B cell (primary cell): ENCODE results near the gene WWC1. TPM values are rescaled to one million over a fixed set of nuclear protein-coding genes. Genes with fewer than 3 reads are reported as not detected.

ENCODE experiments used
- ATAC-seq: fragments of 200-7000 bp; cut with Tn5 transposase; one replicate; pipeline ENCODE4 v1.10.0; 2021; ENCODE audit warnings: low read depth, mild to moderate bottlenecking, moderate number of reproducible peaks, moderate library complexity
- CTCF ChIA-PET: fragments of 350-600 bp; sonication (Branson Sonifier 250); formaldehyde crosslinking; loops from one replicate; lab custom pipeline; 2021; ENCODE audit warnings: antibody characterized with exemption, inconsistent platforms; lab: Charles Lee
- POLR2A ChIA-PET: fragments of 350-600 bp; sonication (Branson Sonifier 250); formaldehyde crosslinking; loops from one replicate; lab custom pipeline; 2021; ENCODE audit warnings: antibody characterized with exemption; lab: Charles Lee
- DNase-seq: peaks from one replicate; pipeline ENCODE4 v3.0.0; 2013
- H2AFZ ChIP-seq: 2 replicates; pipeline ENCODE4 v1.6.1; 2012; ENCODE audit warnings: mild to moderate bottlenecking, low read depth, low read length; ENCODE audit not compliant: insufficient read depth, poor library complexity, severe bottlenecking
- H3K27ac ChIP-seq, 2 donors: 1 replicate in 1 of 2; 2 replicates in 1 of 2; pipeline ENCODE4 v1.5.1; 2012 to 2013; ENCODE audit warnings: low read length in 2 of 2, mild to moderate bottlenecking in 2 of 2, moderate library complexity in 1 of 2
- H3K27me3 ChIP-seq, 4 experiments: fragments of 200-600 bp in 1 of 4; sonication (generic) in 1 of 4; replicated peaks in 1 of 4; 1 replicate in 2 of 4; 2 replicates in 2 of 4; pipeline versions ENCODE4 v1.6.1 to v1.7.0; 2013 to 2016; ENCODE audit warnings: low read length in 3 of 4, mild to moderate bottlenecking in 2 of 4, mixed read lengths in 1 of 4, moderate library complexity in 1 of 4; ENCODE audit not compliant: insufficient read depth in 4 of 4, control insufficient read depth in 3 of 4; ENCODE audit errors: control extremely low read depth in 1 of 4
- H3K36me3 ChIP-seq, 2 experiments: replicated peaks in 1 of 2; 1 replicate in 1 of 2; 2 replicates in 1 of 2; pipeline versions ENCODE4 v1.6.1 to v1.7.1; 2013; ENCODE audit warnings: low read length in 1 of 2; ENCODE audit not compliant: insufficient read depth in 2 of 2, control insufficient read depth in 1 of 2; ENCODE audit errors: control extremely low read depth in 1 of 2, extremely low read depth in 1 of 2
- H3K4me1 ChIP-seq, 2 donors: fragments of 200-600 bp in 1 of 2; sonication (generic) in 1 of 2; 1 replicate in 1 of 2; 2 replicates in 1 of 2; pipeline versions ENCODE4 v1.5.1 to v1.6.1; 2013 to 2017; ENCODE audit warnings: low read length in 2 of 2; ENCODE audit not compliant: control insufficient read depth in 2 of 2, insufficient read depth in 2 of 2
- H3K4me2 ChIP-seq: replicated peaks from 2 replicates; pipeline ENCODE3; 2012; ENCODE audit warnings: mild to moderate bottlenecking, low read depth, low read length; ENCODE audit not compliant: poor library complexity, severe bottlenecking
- H3K4me3 ChIP-seq, 5 experiments: fragments of 200-600 bp in 1 of 5; sonication (generic) in 1 of 5; 1 replicate in 3 of 5; 2 replicates in 2 of 5; pipeline versions ENCODE4 v1.5.1 to v1.7.0; 2011 to 2016; ENCODE audit warnings: low read length in 4 of 5, mild to moderate bottlenecking in 4 of 5, low read depth in 2 of 5, control low read depth in 1 of 5, moderate library complexity in 1 of 5; ENCODE audit not compliant: insufficient read depth in 1 of 5; ENCODE audit errors: control extremely low read depth in 1 of 5, extremely low read depth in 1 of 5
- H3K79me2 ChIP-seq: fragments of 200-600 bp; sonication (generic); one replicate; pipeline ENCODE4 v1.6.0; 2016; ENCODE audit warnings: low read length; ENCODE audit not compliant: control insufficient read depth, insufficient read depth
- H3K9ac ChIP-seq: fragments of 200-600 bp; sonication (generic); 2 replicates; pipeline ENCODE4 v1.6.1; 2017; ENCODE audit warnings: mild to moderate bottlenecking, low read length, moderate library complexity
- H3K9me3 ChIP-seq, 3 donors: one replicate each; pipeline versions ENCODE4 v1.6.1 to v1.7.1; 2013; ENCODE audit warnings: low read length in 2 of 3; ENCODE audit not compliant: control insufficient read depth in 2 of 3, insufficient read depth in 1 of 3; ENCODE audit errors: control extremely low read depth in 1 of 3
- H4K20me1 ChIP-seq: 2 replicates; pipeline ENCODE4 v1.6.0; 2012; ENCODE audit warnings: mild to moderate bottlenecking, low read length; ENCODE audit not compliant: insufficient read depth, control insufficient read depth, poor library complexity, severe bottlenecking
- H3K27ac Mint-ChIP-seq: one replicate; pipeline ENCODE4 v1.8.0; 2021; ENCODE audit warnings: mixed read lengths
- H3K27me3 Mint-ChIP-seq: one replicate; pipeline ENCODE4 v1.8.0; 2021; ENCODE audit warnings: mixed read lengths
- H3K4me1 Mint-ChIP-seq: one replicate; pipeline ENCODE4 v1.8.0; 2021; ENCODE audit warnings: mixed read lengths
- H3K4me3 Mint-ChIP-seq: one replicate; pipeline ENCODE4 v1.8.0; 2021; ENCODE audit warnings: mixed read lengths
- H3K9me3 Mint-ChIP-seq: one replicate; pipeline ENCODE4 v1.8.0; 2022; ENCODE audit warnings: mixed read lengths; ENCODE audit not compliant: insufficient read depth
- CTCF ChIP-seq: fragments of 200-600 bp; IDR thresholded peaks from one replicate; pipeline ENCODE4 v1.8.0; 2022; ENCODE audit warnings: antibody characterized with exemption, mild to moderate bottlenecking
- EZH2 ChIP-seq: IDR thresholded peaks from 2 replicates; pipeline ENCODE4 v1.6.1; 2012; ENCODE audit warnings: borderline replicate concordance, low read depth, mild to moderate bottlenecking, moderate library complexity, low read length; ENCODE audit not compliant: insufficient read depth, poor library complexity, severe bottlenecking
- WGBS: methylation state at CpG from one replicate; pipeline ENCODE4 v1.1.5; 2013; ENCODE audit warnings: missing lambda C conversion rate; ENCODE audit not compliant: insufficient coverage; 5-methylcytosine and 5-hydroxymethylcytosine counted together
- intact Hi-C: fragments of 100-400 bp; cut with micrococcal nuclease; formaldehyde crosslinking; loops from one replicate; pipeline ENCODE4 v1.10.0; 2022
- polyA plus RNA-seq: library from polyadenylated mRNA; depleted of rRNA; stranded (reverse); fragments of >200 nt; gene quantifications from 2 replicates; pipeline ENCODE4 v1.2.3, GENCODE V29; 2012
- total RNA-seq, 2 donors: library from RNA; stranded (reverse); fragments of 120-200 nt in 1 of 2; gene quantifications; 1 replicate in 1 of 2; 2 replicates in 1 of 2; pipeline versions ENCODE4 v1.2.3 to v1.2.4, GENCODE V29; 2013 to 2022

WWC1 gene
- total and polyA plus RNA-seq, 2 donors (not counting 1 experiment from before 2014, with no cell fraction given): 1.5 to 2.0 TPM

GRCh38 chr5:168337361-168337760, 45.9 kb downstream of the WWC1 start:
- Histone ChIP-seq H3K9me3 (no peaks in the 10 kb centered on the region), H3K79me2 (no peaks in the 10 kb centered on the region), H4K20me1 (no peaks in the 10 kb centered on the region), H3K4me3 (no peak overlapping the region), H2AFZ (no peak overlapping the region), H3K36me3 (no peaks in the 10 kb centered on the region), H3K9ac (no peak overlapping the region), H3K27ac (no peak overlapping the region), H3K4me2 (no peak overlapping the region), H3K27me3 (peaks cover 0 to 2% (median 0%) of the 10 kb centered on the region in 4 experiments), H3K4me1 (no peaks in the 10 kb centered on the region)
- Mint-ChIP-seq H3K27me3 (peaks cover 3% of the 10 kb centered on the region), H3K4me3 (no peak overlapping the region), H3K27ac (no peak overlapping the region), H3K9me3 (no peaks in the 10 kb centered on the region), H3K4me1 (no peaks in the 10 kb centered on the region)
- ChIA-PET POLR2A (no interaction called here), CTCF (interaction anchor here (0.7 kb wide), 1 partner anchor 36 kb away, joined by 3 read pairs; no protein-coding TSS in a partner anchor)
- TF ChIP-seq CTCF: no peak
- no peak for TF ChIP-seq EZH2
- 94% methylated on average over 2 of the region's 2 CpGs for WGBS
- ATAC-seq (no peak), DNase-seq (no peak)
- intact Hi-C loops: no loop called here

GRCh38 chr5:168339109-168339771, 47.8 kb downstream of the WWC1 start:
- H2AFZ ChIP-seq: no peak overlapping the region
- ChIA-PET CTCF (no interaction called here), POLR2A (no interaction called here)
- no peaks in the 10 kb centered on the region for H3K36me3 ChIP-seq
- no peak overlapping the region for H3K27ac ChIP-seq
- Mint-ChIP-seq H3K4me3 (no peak overlapping the region), H3K27me3 (no peaks in the 10 kb centered on the region), H3K27ac (no peak overlapping the region), H3K9me3 (no peaks in the 10 kb centered on the region), H3K4me1 (no peaks in the 10 kb centered on the region)
- H3K9me3 ChIP-seq: no peaks in the 10 kb centered on the region
- no peaks in the 10 kb centered on the region for H3K4me1 ChIP-seq
- TF ChIP-seq EZH2 (no peak), CTCF (no peak)
- H3K79me2 ChIP-seq: no peaks in the 10 kb centered on the region
- H3K27me3 ChIP-seq: peaks cover 0 to 2% (median 0%) of the 10 kb centered on the region in 4 experiments
- H3K9ac ChIP-seq: no peak overlapping the region
- intact Hi-C loops: no loop called here
- ATAC-seq: no peak
- DNase-seq: no peak
- H4K20me1 ChIP-seq: no peaks in the 10 kb centered on the region
- 58% methylated on average over 3 of the region's 5 CpGs for WGBS
- H3K4me2 ChIP-seq: no peak overlapping the region
- no peak overlapping the region for H3K4me3 ChIP-seq
